Measurements from ENCODE around the gene COX11. TPM values are rescaled to one million over a fixed set of nuclear protein-coding genes. Genes with fewer than 3 reads are reported as not detected.

Gene COX11, protein sequence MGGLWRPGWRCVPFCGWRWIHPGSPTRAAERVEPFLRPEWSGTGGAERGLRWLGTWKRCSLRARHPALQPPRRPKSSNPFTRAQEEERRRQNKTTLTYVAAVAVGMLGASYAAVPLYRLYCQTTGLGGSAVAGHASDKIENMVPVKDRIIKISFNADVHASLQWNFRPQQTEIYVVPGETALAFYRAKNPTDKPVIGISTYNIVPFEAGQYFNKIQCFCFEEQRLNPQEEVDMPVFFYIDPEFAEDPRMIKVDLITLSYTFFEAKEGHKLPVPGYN
- total RNA-seq = 10 to 100 TPM; 56.2 to 98.7 (median 66.9) TPM

DNA sequence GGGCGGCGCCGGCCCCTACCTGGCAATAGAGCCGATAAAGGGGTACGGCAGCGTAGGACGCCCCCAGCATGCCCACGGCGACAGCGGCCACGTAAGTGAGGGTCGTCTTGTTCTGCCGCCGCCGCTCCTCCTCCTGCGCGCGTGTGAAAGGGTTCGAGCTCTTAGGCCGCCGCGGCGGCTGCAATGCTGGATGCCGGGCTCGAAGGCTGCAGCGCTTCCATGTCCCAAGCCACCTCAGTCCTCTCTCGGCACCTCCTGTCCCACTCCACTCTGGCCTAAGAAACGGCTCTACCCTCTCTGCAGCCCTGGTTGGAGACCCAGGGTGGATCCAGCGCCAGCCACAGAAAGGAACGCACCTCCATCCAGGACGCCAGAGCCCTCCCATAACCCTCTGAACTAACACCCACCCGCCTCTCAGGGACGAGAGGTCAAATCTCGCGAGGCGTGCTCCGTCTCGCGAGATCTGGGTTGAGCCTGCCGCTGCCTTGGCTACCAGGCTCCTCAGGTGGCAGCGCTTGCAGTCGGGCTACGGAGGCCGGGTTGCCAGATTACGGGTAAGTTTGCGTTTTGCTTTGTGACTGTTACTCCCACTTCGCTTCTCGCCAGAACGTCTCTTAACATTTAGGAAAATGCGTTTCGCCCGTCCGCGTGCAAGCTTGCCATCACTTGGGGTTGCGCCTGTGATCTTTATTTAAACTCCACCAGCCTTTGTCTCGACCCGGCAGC is at the start of gene COX11, which contains the start of gene STXBP4:
COX11 (minus strand) TSS at position 393 of the 726 bp plus-strand sequence; CDS start at position 385, 8 bp downstream.
STXBP4 (plus strand) TSS at position 504 of the 726 bp plus-strand sequence. CDS start 17,455 bp downstream, outside the sequence.
- 0 to 1% (median 0%) methylated on average over 4 to 17 of the region's 57 CpGs; no CpG with 5 or more reads in 5 of the 10 experiments for WGBS, 10 experiments
- H3K4me3 ChIP-seq = peak within 1 kb of the TSS; percentile 57 to 89 (median 73)
- peak; percentile 92 to 99 (median 98) for ATAC-seq (replicated peaks in 6 of 8)
- H3K27ac ChIP-seq = peak within 1 kb of the TSS; percentile 86 to 88
- peaks cover 18 to 21% of the 10 kb centered on the region in 2 donors for H3K4me1 ChIP-seq (replicated peaks in 1 of 2)
- in situ Hi-C loops (cut with MboI; ENCODE audit: low pct_unique_long_range_greater_than_20kb in 2 of 9, low sequenced_read_pairs in 9 of 9, unreplicated experiment in 9 of 9) = no loop called here

DNA sequence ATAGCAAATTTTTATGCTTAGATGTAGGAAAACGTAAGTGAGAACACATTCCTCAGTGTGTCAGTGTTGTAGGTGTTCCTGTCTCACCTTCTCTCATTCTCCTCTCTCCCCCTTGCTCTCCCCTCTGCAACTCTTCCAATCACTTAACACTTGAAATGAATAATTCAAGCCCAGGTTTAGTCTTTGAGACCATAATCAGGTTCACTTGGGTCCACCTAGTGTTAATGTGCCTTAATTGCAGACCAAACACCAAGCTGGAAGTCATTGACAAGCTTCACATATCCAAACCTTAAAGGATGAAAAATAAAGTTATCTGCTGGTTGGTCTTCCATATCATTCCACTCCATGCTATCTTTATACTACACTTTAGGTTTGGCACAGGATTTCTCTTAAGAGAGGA is 37.1 kb upstream of the COX11 start:
- no peaks in the 10 kb centered on the region for H3K4me1 ChIP-seq (replicated peaks in 1 of 2)
- in situ Hi-C loops (cut with MboI; ENCODE audit: low pct_unique_long_range_greater_than_20kb in 2 of 9, low sequenced_read_pairs in 9 of 9, unreplicated experiment in 9 of 9) = loop anchor here in 1 of 9 experiments (25.0 kb wide), 1 partner anchor 507 kb away; the partner anchor contains the start of gene SMIM36
- H3K27ac ChIP-seq = no peak overlapping the region
- ATAC-seq (replicated peaks in 6 of 8) = peak in 2 of 8 experiments; percentile 34
- WGBS, 10 experiments = 80 to 100% (median 100%) methylated on average over 1 of the region's 1 CpG; no CpG with 5 or more reads in 4 of the 10 experiments
- H3K4me3 ChIP-seq = no peak overlapping the region

- 63 to 100% (median 70%) methylated on average over 1 to 2 of the region's 5 CpGs; no CpG with 5 or more reads in 7 of the 10 experiments for WGBS, 10 experiments
- Histone ChIP-seq H3K4me1 (replicated peaks in 1 of 2) (no peaks in the 10 kb centered on the region), H3K27ac (no peak overlapping the region), H3K4me3 (no peak overlapping the region)
- ATAC-seq (replicated peaks in 6 of 8) = no peak
- in situ Hi-C loops (cut with MboI; ENCODE audit: low pct_unique_long_range_greater_than_20kb in 2 of 9, low sequenced_read_pairs in 9 of 9, unreplicated experiment in 9 of 9) = loop anchor here in 1 of 9 experiments (25.0 kb wide), 1 partner anchor 508 kb away; the partner anchor contains the start of gene SMIM36
Observed at GRCh38 chr17:55004484-55004883, 36.0 kb upstream of the COX11 start.

DNA sequence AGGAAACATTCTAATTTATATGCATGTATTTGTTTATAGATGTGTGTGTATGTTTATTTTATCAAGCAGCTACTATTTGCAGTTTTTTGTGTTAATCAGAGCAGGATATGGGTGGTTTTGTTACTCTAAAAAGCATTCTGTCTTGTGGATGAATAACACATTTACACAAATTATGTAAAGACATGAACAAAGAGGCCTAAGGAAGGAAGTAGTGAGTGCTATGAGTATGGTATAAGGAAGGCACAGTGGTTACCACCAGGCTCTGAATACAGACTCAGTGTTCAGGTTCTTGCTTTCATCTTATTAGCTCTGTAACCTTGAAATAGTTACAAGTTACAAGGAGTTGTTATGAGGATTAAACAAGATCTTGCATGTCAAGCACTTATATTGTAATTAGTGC is 34.0 kb upstream of the COX11 start:
- ATAC-seq (replicated peaks in 6 of 8) = peak in 3 of 8 experiments; percentile 73 to 97 (median 94)

DNA sequence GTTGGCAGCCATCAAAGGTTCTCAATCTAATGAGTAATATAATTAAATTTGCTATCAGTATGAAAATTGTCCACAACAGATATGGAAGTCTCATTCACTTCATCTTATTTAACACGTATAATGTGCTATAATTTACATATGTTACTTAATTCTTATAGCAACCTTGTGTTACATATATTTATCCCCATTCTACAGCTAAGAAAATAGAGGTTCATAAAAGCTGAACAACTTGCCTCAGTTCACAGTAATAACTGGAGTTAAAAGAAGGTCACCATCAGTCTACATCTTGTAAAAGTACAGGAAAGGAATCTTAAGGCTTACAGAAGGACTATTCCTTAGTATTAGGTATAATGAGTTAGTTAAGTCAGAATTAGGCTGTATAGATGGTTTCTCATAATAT is 28.0 kb upstream of the COX11 start:
- ATAC-seq (replicated peaks in 6 of 8) = no peak
- H3K27ac ChIP-seq = no peak overlapping the region
- 56 to 100% (median 100%) methylated on average over 1 of the region's 1 CpG; no CpG with 5 or more reads in 2 of the 10 experiments for WGBS, 10 experiments
- H3K4me3 ChIP-seq = no peak overlapping the region
- no peaks in the 10 kb centered on the region for H3K4me1 ChIP-seq (replicated peaks in 1 of 2)
- in situ Hi-C loops (cut with MboI; ENCODE audit: low pct_unique_long_range_greater_than_20kb in 2 of 9, low sequenced_read_pairs in 9 of 9, unreplicated experiment in 9 of 9) = loop anchor here (10.0 to 25.0 kb wide), 7 partner anchors 291 to 518 kb away; partner anchors contain the start of gene SMIM36 (in 5 of the 9)

More for the DNA sequence above, 34.0 kb upstream of the COX11 start:
- Histone ChIP-seq H3K4me3 (no peak overlapping the region), H3K4me1 (replicated peaks in 1 of 2) (no peaks in the 10 kb centered on the region), H3K27ac (no peak overlapping the region)
- in situ Hi-C loops (cut with MboI; ENCODE audit: low pct_unique_long_range_greater_than_20kb in 2 of 9, low sequenced_read_pairs in 9 of 9, unreplicated experiment in 9 of 9) = loop anchor here in 1 of 9 experiments (25.0 kb wide), 1 partner anchor 510 kb away; the partner anchor contains the start of gene SMIM36

DNA sequence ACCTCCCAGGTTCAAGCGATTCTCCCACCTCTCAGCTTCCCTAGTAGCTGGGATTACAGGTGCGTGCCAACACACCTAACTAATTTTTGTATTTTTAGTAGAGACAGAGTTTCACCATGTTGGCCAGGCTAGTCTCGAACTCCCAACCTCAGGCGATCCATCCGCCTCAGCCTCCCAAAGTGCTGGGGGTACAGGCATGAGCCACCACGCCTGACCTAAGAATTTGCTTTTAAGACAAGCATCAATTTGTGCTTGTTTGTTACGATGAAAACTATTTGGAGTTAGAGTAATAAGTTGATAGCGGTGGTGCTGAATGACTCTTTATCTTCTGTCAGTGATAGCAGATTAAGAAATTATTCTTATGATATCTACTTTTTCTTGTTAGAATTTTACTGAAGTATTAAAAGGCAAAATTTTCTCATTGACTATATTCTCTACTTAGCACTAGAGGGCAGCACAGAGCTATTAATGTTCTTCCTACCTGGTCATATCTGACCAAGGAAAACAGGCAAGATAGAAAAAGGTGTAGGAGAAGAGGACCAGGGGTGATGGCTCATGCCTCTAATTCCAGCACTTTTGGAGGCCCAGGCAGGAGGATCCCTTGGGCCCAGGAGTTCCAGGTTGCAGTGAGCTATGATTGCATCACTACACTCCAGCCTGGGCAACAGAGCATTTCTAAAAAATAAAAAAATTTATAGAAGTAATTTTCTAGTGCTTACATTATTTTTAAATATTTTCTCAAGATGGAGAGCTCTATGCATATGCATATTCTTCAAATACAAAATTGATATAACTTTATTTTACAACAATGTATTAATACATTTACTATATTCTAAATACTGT is 24.6 kb upstream of the COX11 start:
- ATAC-seq (replicated peaks in 6 of 8) = peak in 6 of 8 experiments; percentile 35 to 54 (median 42)
- 0 to 90% (median 77%) methylated on average over 1 to 7 of the region's 8 CpGs; no CpG with 5 or more reads in 1 of the 10 experiments for WGBS, 10 experiments
- in situ Hi-C loops (cut with MboI; ENCODE audit: low pct_unique_long_range_greater_than_20kb in 2 of 9, low sequenced_read_pairs in 9 of 9, unreplicated experiment in 9 of 9) = loop anchor here (10.0 to 25.0 kb wide), 7 partner anchors 294 to 522 kb away; partner anchors contain the start of gene SMIM36 (in 5 of the 9)
- H3K27ac ChIP-seq = no peak overlapping the region
- no peak overlapping the region for H3K4me3 ChIP-seq
- H3K4me1 ChIP-seq (replicated peaks in 1 of 2) = no peaks in the 10 kb centered on the region

GRCh38 chr17:54991567-54991966 is 23.1 kb upstream of the COX11 start:
- Histone ChIP-seq H3K4me1 (replicated peaks in 1 of 2) (no peaks in the 10 kb centered on the region), H3K27ac (no peak overlapping the region), H3K4me3 (no peak overlapping the region)
- 20 to 100% (median 91%) methylated on average over 1 of the region's 1 CpG; no CpG with 5 or more reads in 1 of the 10 experiments for whole genome bisulfite sequencing, 10 experiments
- ATAC-seq (replicated peaks in 6 of 8) = no peak
- in situ Hi-C loops (cut with MboI; ENCODE audit: low pct_unique_long_range_greater_than_20kb in 2 of 9, low sequenced_read_pairs in 9 of 9, unreplicated experiment in 9 of 9) = loop anchor here (10.0 to 25.0 kb wide), 7 partner anchors 296 to 523 kb away; partner anchors contain the start of gene SMIM36 (in 5 of the 9)

- no peak overlapping the region for H3K27ac ChIP-seq
- no peak overlapping the region for H3K4me3 ChIP-seq
- in situ Hi-C loops (cut with MboI; ENCODE audit: low pct_unique_long_range_greater_than_20kb in 2 of 9, low sequenced_read_pairs in 9 of 9, unreplicated experiment in 9 of 9) = loop anchor here (10.0 to 25.0 kb wide), 7 partner anchors 297 to 525 kb away; partner anchors contain the start of gene SMIM36 (in 5 of the 9)
- ATAC-seq (replicated peaks in 6 of 8) = no peak
- no peaks in the 10 kb centered on the region for H3K4me1 ChIP-seq (replicated peaks in 1 of 2)
- WGBS, 10 experiments = 54 to 100% (median 83%) methylated on average over 1 to 4 of the region's 4 CpGs; no CpG with 5 or more reads in 3 of the 10 experiments
Observed at GRCh38 chr17:54990118-54990517, 21.7 kb upstream of the COX11 start.

DNA sequence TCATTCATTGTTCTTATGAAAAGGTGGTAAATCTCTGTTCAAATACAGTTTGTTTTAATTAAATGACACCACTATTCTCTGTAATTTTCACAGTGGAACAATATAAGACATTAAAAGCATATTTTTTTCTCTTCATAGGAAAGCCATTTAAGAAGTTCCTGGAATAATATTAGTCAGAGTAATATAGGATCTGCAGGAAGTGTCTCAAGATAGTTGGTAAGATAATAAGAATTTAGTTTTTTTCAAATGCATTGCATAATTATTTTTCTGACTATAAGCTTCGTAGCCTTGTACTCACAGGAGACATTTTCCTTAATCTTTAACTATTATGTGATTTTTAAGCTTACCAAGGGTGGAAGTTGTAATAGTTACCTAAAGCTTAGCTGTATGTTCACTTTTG is 17.0 kb upstream of the COX11 start:
- no peak overlapping the region for H3K27ac ChIP-seq
- in situ Hi-C loops (cut with MboI; ENCODE audit: low pct_unique_long_range_greater_than_20kb in 2 of 9, low sequenced_read_pairs in 9 of 9, unreplicated experiment in 9 of 9) = loop anchor here in 5 of 9 experiments (25.0 kb wide), 5 partner anchors 302 to 527 kb away; partner anchors contain the start of gene SMIM36 (in 2 of the 5)
- H3K4me3 ChIP-seq = no peak overlapping the region
- 70 to 100% (median 100%) methylated on average over 1 of the region's 1 CpG; no CpG with 5 or more reads in 1 of the 10 experiments for WGBS, 10 experiments
- ATAC-seq (replicated peaks in 6 of 8) = no peak
- H3K4me1 ChIP-seq (replicated peaks in 1 of 2) = no peaks in the 10 kb centered on the region

- no peak overlapping the region for H3K27ac ChIP-seq
- in situ Hi-C loops (cut with MboI; ENCODE audit: low pct_unique_long_range_greater_than_20kb in 2 of 9, low sequenced_read_pairs in 9 of 9, unreplicated experiment in 9 of 9) = loop anchor here in 5 of 9 experiments (25.0 kb wide), 5 partner anchors 304 to 529 kb away; partner anchors contain the start of gene SMIM36 (in 2 of the 5)
- no peaks in the 10 kb centered on the region for H3K4me1 ChIP-seq (replicated peaks in 1 of 2)
- no peak for ATAC-seq (replicated peaks in 6 of 8)
- H3K4me3 ChIP-seq = no peak overlapping the region
Observed at GRCh38 chr17:54983260-54983659, 14.8 kb upstream of the COX11 start.

DNA sequence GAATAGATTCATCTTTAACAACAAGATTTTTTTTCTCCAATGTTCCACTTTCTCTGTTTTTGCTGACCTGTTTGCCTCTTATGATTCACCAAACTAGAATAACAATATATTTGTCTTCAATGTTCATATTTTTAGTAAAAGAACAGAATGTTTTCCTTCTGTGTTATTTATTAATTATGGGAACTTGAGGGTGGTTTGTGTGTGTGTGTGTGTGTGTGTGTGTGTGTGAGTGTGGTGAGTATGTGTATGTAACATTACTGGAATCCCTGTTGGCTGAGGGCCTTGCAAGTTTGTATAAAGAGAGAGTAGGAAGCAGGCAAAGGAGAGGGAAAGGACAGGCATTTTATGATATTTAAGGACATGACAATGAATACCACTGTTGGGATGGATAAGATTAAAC is 13.9 kb upstream of the COX11 start:
- in situ Hi-C loops (cut with MboI; ENCODE audit: low pct_unique_long_range_greater_than_20kb in 2 of 9, low sequenced_read_pairs in 9 of 9, unreplicated experiment in 9 of 9) = loop anchor here in 5 of 9 experiments (25.0 kb wide), 5 partner anchors 305 to 530 kb away; partner anchors contain the start of gene SMIM36 (in 2 of the 5)
- H3K27ac ChIP-seq = no peak overlapping the region
- H3K4me1 ChIP-seq (replicated peaks in 1 of 2) = no peaks in the 10 kb centered on the region
- no peak overlapping the region for H3K4me3 ChIP-seq
- ATAC-seq (replicated peaks in 6 of 8) = no peak

- H3K4me3 ChIP-seq = no peak overlapping the region
- WGBS, 10 experiments = 3 to 100% (median 83%) methylated on average over 1 to 3 of the region's 3 CpGs; no CpG with 5 or more reads in 1 of the 10 experiments
- H3K4me1 ChIP-seq (replicated peaks in 1 of 2) = no peaks in the 10 kb centered on the region
- ATAC-seq (replicated peaks in 6 of 8) = peak in 3 of 8 experiments; percentile 65 to 94 (median 82)
- in situ Hi-C loops (cut with MboI; ENCODE audit: low pct_unique_long_range_greater_than_20kb in 2 of 9, low sequenced_read_pairs in 9 of 9, unreplicated experiment in 9 of 9) = loop anchor here in 5 of 9 experiments (25.0 kb wide), 5 partner anchors 307 to 532 kb away; partner anchors contain the start of gene SMIM36 (in 2 of the 5)
- no peak overlapping the region for H3K27ac ChIP-seq
Observed at GRCh38 chr17:54980375-54980774, 11.9 kb upstream of the COX11 start.

All from motor neuron (in vitro differentiated cells).